ENCODE measurements around the gene KRTAP12-3.
"Not testable (repeated sequence)": the region's sequence is repeated elsewhere in the genome, so short reads cannot be mapped to it uniquely, and the experiment has no call there.

Gene KRTAP12-3

DNA sequence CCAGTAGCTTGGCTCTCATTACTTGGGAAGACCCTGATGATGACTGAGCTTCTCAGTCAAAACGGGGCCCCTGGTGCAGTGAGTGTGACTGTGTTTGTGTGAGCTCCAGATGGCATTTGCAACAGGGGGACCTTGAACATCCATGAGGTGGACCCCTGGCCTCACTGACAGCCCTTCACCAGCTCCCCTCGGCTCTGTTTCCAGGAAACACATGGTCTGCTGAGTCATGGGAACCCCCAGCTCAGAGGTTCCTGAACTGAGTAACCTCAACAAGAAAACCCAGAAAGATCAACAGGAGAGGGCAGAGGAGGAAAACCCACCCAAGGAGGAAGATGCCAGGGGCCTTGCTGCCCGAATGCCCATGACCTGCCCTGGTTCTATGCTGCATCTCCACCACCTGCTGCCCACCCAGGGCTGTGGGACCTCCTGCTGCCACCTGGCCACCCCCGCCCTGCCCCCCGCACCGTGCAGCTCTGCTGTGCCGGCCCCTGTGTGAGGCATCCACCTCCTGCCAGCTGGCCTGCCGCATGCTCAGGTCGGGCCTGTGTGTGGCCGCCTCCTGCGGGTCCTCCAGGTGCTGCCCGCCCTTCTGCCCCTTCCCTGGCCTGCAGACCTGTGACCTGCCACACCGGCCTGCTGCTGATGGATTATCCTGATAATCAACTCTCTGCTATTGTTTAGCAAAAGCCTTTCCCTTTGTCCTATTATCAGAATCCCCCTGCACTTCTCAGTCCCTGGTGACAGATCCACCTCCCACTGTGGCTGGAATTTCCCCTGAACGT lies 28.5 kb downstream of the KRTAP12-3 start:
- no peak for DNase-seq

DNA sequence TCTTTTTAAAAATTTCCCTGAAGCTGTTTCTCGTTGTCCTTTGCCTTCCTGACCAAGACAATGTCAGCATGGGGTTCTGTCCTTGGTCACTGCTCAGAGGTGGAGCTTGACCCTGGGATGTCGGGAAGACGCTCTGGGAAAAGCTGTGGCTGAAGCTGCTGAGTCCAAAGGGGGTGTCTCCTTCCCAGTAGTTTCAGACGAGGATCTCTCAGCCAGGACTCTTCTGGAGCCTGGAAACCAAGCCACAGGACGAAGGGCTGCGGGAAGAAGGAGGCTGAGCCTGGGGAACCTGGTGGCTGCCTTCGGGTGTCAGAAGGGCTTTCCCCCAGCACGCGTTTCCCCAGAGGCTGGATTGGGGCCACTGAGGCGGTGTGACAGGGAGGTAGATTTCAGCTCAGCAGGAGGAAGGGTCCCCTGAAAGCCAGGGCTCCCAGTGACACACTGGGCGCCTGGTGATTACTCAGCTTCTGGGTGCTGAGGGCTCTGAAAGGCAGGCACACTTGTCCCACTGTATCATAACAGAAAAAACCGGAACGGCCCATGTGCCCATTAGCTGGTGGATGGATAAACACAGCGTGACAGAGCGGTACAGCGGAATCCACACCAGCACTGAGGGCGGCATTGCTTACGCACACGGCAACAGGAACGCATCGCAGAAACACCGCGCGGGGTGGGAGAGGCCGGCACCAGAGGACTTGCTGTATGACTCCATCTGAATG lies 29.3 kb downstream of the KRTAP12-3 start:
- no peak for DNase-seq

DNA sequence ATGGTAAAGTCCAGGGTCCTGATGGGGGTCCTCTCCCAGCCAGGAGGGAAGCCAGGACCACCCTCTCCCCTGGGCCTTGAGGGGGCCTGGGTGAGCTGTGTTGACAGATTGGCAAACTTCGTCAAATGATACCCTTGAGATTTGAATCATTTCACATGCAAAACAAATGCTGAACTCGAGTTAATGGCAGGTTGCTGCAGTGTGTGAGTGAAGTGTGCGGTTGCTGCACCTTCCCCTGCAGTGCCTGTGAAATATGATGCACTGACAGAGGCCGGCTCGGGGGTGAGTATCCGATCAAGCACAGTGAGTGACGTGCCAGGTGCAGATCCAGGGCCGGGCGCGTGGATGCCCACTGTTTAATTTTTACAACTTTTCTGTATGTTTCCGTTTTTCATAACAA lies 29.9 kb downstream of the KRTAP12-3 start:
- DNase-seq = no peak

DNA sequence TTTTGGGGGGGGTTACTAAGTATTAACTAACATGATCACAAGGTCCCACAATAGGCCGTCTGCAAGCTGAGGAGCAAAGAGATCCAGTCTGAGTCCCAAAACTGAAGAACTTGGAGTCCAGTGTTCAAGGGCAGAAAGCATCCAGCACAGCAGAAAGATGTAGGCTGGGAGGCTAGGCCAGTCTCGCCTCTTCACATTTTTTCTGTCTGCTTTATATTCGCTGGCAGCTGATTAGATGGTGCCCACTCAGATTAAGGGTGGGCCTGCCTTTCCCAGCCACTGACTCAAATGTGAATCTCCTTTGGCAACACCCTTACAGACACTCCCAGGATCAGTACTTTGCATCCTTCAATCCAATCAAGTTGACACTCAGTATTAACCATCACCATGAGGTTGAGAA lies 32.0 kb downstream of the KRTAP12-3 start:
- DNase-seq = not testable (repeated sequence)

DNA sequence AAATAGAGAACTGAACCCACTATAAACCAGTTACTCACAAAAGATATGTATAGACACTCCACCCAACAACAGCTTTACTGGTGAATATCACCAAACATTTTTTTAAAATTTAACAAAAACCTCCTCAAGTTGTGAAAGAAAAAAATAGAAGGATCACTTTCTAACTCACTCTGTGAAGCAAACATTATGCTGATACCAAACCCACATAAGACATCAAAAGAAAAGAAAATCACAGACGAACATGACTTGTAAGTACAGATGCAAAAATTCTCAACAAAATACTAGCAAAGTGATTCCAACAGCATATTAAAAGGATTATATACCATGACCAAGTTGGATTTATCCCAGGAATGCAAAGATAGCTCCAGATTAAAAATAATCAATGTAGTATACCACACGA lies 34.0 kb downstream of the KRTAP12-3 start:
- DNase-seq = no peak

DNA sequence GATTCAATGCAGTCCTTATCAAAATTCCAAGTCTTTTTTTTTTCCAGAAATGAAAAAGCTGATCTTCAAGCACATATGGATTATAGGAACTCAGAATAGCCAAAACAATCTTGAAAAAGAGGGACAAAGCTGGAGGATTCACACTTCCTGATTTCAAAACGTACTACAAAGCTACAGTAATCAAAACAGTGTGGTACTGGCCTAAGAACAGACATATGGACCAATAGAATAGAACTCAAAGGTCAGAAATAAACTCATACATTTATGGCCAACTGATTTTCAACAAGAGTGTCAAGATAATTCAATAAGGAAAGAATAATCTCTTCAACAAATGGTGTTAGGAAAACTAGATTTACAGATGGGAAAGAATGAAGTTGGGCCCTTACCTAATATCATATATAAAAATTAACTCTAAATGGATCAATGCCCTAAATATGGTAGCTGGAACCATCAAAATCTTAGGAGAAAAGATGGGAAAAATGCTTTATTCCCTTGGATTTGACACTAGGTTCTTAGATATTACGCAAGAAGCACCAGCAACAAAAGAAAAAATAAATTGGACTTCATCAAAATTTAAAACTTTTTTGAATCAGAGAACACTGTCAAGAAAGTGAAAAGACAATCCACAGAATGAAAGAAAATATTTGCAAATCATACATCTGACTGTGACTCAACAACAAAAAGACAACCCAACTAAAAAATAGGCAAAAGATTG lies 35.2 kb downstream of the KRTAP12-3 start:
- DNase-seq = no peak

DNA sequence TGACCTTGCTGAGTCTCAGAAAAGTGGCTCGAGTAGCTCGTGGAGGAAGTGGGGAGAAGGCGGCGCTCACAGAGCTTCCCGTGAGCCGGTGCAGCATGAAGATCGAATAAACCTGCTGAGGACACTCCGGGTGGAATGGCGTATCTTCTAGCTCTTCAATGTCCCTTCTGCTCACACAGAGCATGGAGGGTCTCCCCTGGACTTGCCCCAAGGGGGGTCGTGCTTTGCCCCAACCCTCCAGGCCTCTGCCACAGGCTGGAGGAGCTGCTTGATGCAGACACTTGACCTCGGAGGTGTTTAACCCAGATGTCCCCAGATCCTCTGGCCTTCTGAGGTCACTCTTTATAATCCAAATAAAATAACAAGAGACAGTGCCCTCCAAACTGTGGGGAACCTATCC lies 37.0 kb downstream of the KRTAP12-3 start:
- DNase-seq = peak; percentile 11

DNA sequence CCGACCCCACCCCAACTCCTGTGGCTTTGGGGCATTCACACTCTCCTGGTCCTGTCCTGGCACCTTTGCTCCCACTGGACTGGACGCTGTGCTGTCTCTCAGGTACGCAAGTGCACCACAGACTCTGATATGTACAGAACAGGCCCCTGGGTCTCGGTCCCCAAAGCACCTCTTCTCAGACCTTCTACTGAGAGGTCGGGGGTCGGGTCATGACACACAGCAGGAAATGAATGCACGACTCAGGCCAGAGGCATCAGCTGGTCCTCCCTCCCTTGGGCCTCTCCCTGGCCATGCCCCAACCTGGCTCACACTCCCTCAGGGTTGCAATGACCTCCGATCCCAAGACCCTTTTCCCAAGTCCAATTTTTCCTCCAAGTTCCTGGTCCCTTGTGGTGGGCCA lies 37.5 kb downstream of the KRTAP12-3 start:
- no peak for DNase-seq

DNA sequence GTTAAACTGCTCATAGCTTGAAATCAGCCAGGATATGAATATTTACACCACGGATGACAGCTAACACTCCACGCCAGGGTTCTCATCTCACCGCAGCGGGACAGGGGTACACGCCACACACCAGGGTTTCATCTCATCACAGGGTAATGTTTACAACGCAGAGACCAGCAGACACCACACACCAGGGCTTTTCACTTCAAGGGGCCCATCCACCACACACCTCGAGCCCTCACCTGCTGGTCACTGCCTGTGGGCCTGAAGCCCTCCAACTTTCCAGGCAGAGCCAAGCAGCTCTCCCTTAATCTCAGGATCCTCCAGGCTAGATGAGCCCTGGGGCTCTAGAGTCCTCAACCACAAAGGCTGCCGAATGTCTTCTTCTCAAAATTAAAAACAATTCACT lies 37.9 kb downstream of the KRTAP12-3 start:
- DNase-seq = no peak

DNA sequence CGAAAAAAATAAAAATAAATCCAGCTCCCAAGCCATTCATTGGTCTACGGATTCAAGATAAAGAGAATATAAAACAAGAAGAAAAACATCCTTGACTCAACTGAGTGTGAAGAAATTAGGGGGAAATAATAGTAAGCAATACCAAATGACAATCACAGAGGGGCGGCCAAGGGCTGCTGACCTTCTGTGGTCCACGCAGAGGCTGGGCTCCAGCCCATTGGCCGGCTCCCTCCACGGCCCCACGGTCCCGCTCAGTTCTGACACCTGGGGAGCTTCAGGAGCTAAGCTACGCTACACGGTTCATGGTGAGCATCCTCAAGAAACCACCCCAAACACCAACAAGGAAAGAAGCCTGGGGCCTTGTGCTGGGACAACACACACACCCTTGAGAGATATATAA lies 38.8 kb downstream of the KRTAP12-3 start:
- DNase-seq = no peak

DNA sequence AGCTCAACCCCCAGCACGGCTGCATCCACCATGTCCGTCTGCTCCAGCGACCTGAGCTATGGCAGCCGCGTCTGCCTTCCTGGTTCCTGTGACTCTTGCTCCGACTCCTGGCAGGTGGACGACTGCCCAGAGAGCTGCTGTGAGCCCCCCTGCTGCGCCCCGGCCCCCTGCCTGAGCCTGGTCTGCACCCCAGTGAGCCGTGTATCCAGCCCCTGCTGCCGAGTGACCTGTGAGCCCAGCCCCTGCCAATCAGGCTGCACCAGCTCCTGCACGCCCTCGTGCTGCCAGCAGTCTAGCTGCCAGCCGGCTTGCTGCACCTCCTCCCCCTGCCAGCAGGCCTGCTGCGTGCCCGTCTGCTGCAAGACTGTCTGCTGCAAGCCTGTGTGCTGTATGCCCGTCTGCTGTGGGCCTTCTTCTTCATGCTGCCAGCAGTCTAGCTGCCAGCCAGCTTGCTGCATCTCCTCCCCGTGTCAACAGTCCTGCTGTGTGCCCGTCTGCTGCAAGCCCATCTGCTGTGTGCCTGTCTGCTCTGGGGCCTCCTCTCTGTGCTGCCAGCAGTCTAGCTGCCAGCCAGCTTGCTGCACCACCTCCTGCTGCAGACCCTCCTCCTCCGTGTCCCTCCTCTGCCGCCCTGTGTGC lies 39.6 kb downstream of the KRTAP12-3 start, which contains the start of gene KRTAP10-12:
KRTAP10-12 (plus strand) TSS at position 1 of the 639 bp plus-strand sequence; CDS start at position 31, 30 bp downstream.
- not testable (repeated sequence) for DNase-seq

DNA sequence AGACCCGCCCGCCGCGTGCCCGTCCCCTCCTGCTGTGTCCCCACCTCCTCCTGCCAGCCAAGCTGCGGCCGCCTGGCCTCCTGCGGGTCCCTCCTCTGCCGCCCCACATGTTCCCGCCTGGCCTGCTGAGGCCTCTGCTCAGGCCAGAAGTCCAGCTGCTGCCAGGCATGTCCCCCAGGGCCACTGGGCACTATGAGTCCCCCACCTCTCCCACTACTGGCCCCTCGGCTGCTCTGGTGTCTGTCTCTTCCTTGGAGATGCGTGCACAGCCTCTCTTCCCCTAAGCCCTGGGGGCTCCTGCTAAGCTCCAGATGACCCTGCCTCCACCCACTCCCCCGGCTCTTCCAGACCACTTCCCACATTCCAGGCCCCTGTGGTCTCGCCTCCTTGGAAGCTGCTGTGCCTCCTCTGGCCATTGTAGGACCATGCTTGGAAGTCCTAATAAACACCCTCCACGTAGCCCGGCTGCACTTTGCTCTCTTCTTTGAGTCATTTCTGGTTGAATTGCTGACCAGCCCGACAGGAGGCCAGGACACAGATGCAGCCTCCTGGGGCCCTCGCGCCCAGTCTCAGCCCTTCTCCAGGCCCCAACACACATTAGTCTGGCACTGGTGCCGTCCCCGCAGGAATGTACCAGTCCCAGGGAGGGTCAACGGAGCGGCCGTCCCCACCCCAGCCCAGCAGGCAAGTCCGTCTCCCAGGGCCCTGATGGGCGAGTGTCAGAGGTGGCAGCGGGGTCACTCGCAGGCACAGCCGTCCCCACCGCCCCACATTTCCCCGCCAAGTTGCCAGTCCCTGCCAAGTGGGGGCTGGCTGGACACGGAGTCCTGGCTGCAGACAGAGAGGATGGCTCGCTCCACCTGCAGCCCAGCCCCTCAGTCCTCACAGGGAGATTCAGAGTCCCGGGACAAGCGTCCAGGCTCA lies 40.3 kb downstream of the KRTAP12-3 start:
- DNase-seq = no peak

DNA sequence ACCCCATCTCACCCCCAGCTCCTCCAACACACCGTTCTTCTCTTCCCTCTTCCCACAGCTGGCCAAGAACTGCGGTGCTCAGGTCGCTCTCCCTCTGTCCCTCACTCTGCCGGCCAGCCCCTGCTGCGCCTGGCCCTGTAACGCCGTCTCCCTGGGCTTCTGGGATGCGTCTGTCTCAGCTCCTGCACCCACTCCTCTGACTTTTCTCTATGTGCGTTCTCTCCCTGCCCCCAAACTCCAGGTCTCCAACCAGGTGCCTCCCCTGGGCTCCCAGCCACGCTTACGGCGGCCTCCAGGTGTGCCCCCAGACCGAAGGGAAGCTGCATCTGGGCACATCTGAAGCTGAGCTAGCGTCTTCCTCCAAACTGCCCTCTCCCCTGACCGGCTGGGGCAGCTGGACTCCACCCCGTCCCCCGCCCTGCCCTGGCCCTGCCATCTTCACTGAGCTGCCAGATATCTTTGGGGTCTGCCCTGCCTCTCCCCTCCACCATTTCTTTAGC lies 41.8 kb downstream of the KRTAP12-3 start:
- no peak for DNase-seq

DNA sequence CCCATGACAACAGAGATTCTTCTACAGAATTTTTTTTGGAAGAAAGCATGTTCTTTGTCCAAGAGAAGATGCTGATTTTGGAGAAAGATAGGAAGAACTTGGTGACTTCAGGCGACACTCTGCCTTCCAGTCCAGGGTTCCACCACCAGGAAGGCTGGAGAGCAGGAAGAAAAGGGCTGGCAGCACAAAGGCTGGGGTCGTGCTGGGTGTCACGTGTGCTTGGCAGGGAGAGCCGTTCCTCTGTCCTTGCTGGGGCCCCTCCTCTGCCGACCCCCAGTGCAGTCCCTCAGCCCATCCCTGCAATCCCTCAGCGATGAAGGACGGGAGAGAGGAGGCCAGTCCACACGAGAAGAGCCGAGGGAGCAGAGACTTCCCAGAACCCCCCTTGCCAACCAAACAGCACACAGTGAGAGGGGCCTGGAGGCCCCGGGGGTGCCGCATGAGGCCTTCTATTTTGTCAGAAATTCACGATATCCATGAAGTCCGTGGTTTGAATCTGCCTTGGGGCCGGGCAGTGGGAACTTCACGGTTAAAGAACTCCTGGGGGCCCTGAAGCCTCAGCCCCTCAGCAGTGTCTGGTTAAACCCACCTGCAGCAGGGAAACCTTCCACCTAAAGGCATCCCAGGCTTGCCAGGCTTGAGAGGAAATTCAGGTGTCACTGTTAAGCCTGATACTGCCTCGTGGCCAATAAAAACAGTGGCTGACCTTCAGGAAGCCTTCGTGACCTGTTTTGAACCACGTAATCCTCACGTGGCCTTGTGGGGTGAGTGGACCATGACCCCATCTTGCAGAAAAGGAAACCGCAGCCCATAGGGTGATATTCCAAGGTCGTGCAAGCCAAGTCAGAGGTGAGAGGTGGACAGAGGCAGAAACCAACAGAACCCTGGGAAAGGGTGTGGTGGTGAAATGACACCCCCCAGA lies 42.6 kb downstream of the KRTAP12-3 start:
- no peak for DNase-seq

DNA sequence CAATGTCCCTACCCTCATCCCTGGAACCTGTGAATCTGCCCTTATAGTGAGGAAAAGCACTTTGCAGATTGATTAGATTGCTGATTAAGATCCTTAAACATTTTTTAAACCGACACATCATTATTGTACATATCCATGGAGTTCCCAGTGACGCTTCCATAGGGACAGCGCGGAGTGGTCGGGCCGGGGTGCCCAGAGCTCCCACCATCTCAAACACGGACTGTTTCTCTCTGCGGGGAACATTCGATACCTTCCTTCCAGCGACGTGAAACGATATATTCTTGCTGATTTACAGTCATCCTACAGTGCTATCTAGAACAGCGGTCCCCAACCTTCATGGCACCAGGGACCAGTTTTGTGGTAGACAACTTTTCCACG lies 43.3 kb downstream of the KRTAP12-3 start:
- no peak for DNase-seq

DNA sequence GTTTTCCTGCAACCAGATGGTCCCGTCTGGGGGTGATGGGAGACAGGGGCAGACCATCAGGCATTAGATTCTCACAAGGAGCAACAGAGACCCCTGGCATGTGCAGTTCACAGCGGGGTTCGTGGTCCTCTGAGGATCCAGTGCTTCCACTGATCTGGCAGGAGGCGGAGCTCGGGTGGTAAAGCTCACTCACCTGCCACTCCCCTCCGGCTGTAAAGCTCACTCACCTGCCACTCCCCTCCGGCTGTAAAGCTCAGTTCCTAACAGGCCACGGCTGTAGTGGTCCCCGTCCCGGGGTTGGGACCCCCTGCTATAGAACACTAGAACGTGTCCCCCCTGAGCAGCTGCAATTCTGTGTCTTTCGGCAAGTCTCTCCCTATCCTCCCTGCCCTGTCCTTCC lies 43.8 kb downstream of the KRTAP12-3 start:
- DNase-seq = peak; percentile 12

DNA sequence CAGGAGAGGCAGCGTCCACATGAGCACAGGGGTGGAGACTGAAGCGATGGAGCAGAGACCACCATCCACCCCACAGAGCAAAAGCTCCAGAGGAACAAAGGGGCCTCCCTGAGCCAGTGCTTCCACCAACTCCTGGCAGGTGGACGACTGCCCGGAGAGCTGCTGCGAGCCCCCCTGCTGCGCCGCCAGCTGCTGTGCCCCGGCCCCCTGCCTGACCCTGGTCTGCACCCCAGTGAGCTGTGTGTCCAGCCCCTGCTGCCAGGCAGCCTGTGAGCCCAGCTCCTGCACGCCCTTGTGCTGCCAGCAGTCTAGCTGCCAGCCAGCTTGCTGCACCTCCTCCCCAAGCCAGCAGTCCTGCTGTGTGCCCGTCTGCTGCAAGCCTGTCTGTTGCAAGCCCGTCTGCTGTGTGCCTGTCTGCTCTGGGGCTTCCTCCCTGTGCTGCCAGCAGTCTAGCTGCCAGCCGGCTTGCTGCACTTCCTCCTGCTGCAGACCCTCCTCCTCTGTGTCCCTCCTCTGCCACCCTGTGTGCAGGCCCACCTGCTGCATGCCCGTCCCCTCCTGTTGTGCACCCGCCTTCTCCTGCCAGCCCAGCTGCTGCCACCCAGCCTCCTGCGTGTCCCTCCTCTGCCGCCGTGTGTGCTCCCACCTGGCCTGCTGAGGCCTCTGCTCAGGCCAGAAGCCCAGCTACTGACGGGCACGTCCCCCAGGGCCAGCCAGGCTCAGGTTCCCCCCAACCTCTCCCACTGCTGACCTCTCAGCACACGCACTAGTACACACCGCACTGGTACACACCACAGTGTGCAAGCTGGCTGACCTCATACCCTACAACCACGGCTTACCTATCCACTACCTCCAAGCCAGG lies 44.6 kb downstream of the KRTAP12-3 start:
- DNase-seq = peak; percentile 18

DNA sequence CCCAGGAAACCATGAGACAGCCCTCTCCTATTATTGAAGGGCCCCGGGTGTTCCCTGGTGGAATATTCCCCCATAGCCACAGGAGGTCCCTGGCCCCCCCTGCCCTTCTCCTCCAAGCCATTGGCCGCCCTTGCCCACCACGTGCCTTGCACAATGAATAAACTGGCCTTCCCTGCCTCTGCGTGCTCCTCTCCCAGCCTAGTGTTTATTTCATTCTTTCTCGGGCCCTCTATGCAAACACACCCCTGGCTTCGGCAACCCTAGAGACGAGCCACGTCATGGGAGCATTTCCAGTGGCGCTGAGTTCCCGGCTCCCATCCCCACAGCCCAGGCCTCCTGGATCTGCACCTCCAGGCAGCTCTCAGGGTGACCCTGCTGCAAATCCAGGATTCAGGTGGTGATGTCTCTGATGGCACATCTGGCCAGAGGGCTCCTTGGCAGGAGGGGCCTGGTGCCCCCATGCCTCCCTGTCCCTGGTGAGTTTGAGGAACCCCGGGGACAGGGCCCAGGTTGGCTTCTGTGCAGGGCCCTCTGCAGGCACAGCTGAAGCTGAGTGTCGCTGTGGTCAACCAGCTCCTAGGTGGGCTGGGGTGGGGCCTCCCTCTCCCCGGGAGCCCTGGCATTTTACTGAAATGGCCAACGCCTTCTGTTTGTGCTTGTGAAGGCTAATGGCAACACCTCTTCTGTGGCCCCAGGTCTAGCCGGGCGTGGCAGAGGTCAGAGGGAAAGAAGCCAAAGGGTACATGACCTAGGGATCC lies 45.4 kb downstream of the KRTAP12-3 start:
- DNase-seq = peak; percentile 7
